Astrocyte (in vitro differentiated cells and primary cell): ENCODE results near the gene HM13. TPM values are rescaled to one million over a fixed set of nuclear protein-coding genes. Genes with fewer than 3 reads are reported as not detected.
A peak's percentile ranks its signal among the peaks of the same experiment; 100 is the strongest.

Experiments
- DNase-seq: peaks from one replicate; pipeline ENCODE4 v3.0.0-alpha.2; 2010; ENCODE audit warnings: low read depth
- FAIRE-seq: peaks from 2 replicates; lab custom pipeline; 2011; peaks lifted over from hg19 to GRCh38; lab: Jason Lieb, UNC
- H2AFZ ChIP-seq: 2 replicates; pipeline ENCODE4 v1.6.0; 2012; ENCODE audit warnings: low read depth, low read length, inconsistent platforms
- H3K27ac ChIP-seq: 2 replicates; pipeline ENCODE4 v1.5.1; 2011; ENCODE audit warnings: low read depth, low read length, inconsistent platforms
- H3K27me3 ChIP-seq: 2 replicates; pipeline ENCODE4 v1.6.0; 2011; ENCODE audit warnings: low read length, inconsistent platforms; ENCODE audit not compliant: insufficient read depth
- H3K36me3 ChIP-seq: 2 replicates; pipeline ENCODE4 v1.5.1; 2011; ENCODE audit warnings: low read length, inconsistent platforms; ENCODE audit not compliant: insufficient read depth
- H3K4me1 ChIP-seq: 2 replicates; pipeline ENCODE4 v1.5.1; 2011; ENCODE audit warnings: low read length, inconsistent platforms; ENCODE audit not compliant: insufficient read depth
- H3K4me2 ChIP-seq: 2 replicates; pipeline ENCODE4 v1.6.0; 2012; ENCODE audit warnings: low read length, inconsistent platforms
- H3K4me3 ChIP-seq: 2 replicates; pipeline ENCODE4 v1.5.1; 2011; ENCODE audit warnings: low read depth, mild to moderate bottlenecking, low read length, inconsistent platforms; ENCODE audit not compliant: insufficient read depth
- H3K79me2 ChIP-seq: 2 replicates; pipeline ENCODE4 v1.6.0; 2012; ENCODE audit warnings: mild to moderate bottlenecking, low read length, inconsistent platforms; ENCODE audit not compliant: insufficient read depth
- H3K9ac ChIP-seq: 2 replicates; pipeline ENCODE4 v1.6.0; 2012; ENCODE audit warnings: mild to moderate bottlenecking, low read length, inconsistent platforms
- H3K9me3 ChIP-seq: 2 replicates; pipeline ENCODE4 v1.5.1; 2012; ENCODE audit warnings: low read depth, mild to moderate bottlenecking, low read length, inconsistent platforms; ENCODE audit not compliant: insufficient read depth
- H4K20me1 ChIP-seq: 2 replicates; pipeline ENCODE4 v1.6.0; 2012; ENCODE audit warnings: low read length, inconsistent platforms; ENCODE audit not compliant: insufficient read depth
- H3K27ac Mint-ChIP-seq: one replicate; pipeline ENCODE4 v1.8.0; 2021; ENCODE audit warnings: mild to moderate bottlenecking, mixed read lengths; ENCODE audit not compliant: unreplicated experiment
- H3K27me3 Mint-ChIP-seq: one replicate; pipeline ENCODE4 v1.8.0; 2021; ENCODE audit warnings: low read depth, mixed read lengths; ENCODE audit not compliant: unreplicated experiment
- H3K36me3 Mint-ChIP-seq: one replicate; pipeline ENCODE4 v1.8.0; 2021; ENCODE audit warnings: low read depth, mixed read lengths; ENCODE audit not compliant: unreplicated experiment
- H3K4me1 Mint-ChIP-seq: one replicate; pipeline ENCODE4 v1.8.0; 2021; ENCODE audit warnings: low read depth, mixed read lengths; ENCODE audit not compliant: unreplicated experiment
- H3K4me3 Mint-ChIP-seq: one replicate; pipeline ENCODE4 v1.8.0; 2021; ENCODE audit warnings: mild to moderate bottlenecking, moderate library complexity, mixed read lengths; ENCODE audit not compliant: unreplicated experiment
- H3K9me3 Mint-ChIP-seq: one replicate; pipeline ENCODE4 v1.8.0; 2021; ENCODE audit warnings: mild to moderate bottlenecking, mixed read lengths; ENCODE audit not compliant: unreplicated experiment
- EZH2 ChIP-seq: IDR thresholded peaks from 2 replicates; pipeline ENCODE4 v1.6.1; 2012; ENCODE audit warnings: mild to moderate bottlenecking, low read length, inconsistent platforms; ENCODE audit not compliant: insufficient read depth
- total RNA-seq: library from RNA; stranded (reverse); gene quantifications from 2 replicates; pipeline ENCODE4 v1.2.1, GENCODE V29; 2021
- TF ChIP-seq, protein P1 (sequence below): IDR thresholded peaks from 2 replicates; pipeline ENCODE4 v1.5.1; 2011; ENCODE audit warnings: low read depth, mild to moderate bottlenecking, inconsistent platforms, low read length, moderate library complexity; ENCODE audit not compliant: insufficient read depth

HM13 gene
- total RNA-seq, 1 donor from 2014 or later = 399 TPM

DNA sequence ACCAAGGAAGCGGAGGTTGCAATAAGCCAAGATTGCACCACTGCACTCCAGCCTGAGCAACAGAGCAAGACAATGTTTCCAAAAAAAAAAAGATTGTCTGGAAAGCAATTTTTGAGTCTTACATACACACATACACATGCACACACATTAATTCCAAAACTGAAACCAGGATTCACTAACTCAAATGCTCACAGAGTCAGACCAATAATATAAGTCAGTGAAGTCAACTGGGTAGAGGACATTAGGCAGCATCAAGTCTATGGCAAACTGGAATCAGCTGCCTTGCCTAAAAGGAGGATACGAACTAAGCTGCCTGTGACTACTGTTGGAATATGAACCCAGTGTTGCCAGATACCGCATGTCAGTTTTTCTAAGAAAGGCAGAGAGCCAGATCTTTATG lies 23.5 kb upstream of the HM13 start:
- H4K20me1 ChIP-seq = no peaks in the 10 kb centered on the region
- H3K79me2 ChIP-seq = no peaks in the 10 kb centered on the region
- no peak for DNase-seq
- FAIRE-seq = no peak
- Mint-ChIP-seq H3K4me3 (no peak overlapping the region), H3K9me3 (peaks cover 3% of the 10 kb centered on the region), H3K27me3 (peaks cover 5% of the 10 kb centered on the region), H3K36me3 (no peaks in the 10 kb centered on the region), H3K4me1 (no peaks in the 10 kb centered on the region), H3K27ac (no peak overlapping the region)
- H3K4me1 ChIP-seq = peaks cover 2% of the 10 kb centered on the region
- H2AFZ ChIP-seq = no peak overlapping the region
- no peaks in the 10 kb centered on the region for H3K9me3 ChIP-seq
- peaks cover under 1% of the 10 kb centered on the region for H3K27me3 ChIP-seq
- TF ChIP-seq EZH2 = no peak
- TF ChIP-seq, protein P1, sequence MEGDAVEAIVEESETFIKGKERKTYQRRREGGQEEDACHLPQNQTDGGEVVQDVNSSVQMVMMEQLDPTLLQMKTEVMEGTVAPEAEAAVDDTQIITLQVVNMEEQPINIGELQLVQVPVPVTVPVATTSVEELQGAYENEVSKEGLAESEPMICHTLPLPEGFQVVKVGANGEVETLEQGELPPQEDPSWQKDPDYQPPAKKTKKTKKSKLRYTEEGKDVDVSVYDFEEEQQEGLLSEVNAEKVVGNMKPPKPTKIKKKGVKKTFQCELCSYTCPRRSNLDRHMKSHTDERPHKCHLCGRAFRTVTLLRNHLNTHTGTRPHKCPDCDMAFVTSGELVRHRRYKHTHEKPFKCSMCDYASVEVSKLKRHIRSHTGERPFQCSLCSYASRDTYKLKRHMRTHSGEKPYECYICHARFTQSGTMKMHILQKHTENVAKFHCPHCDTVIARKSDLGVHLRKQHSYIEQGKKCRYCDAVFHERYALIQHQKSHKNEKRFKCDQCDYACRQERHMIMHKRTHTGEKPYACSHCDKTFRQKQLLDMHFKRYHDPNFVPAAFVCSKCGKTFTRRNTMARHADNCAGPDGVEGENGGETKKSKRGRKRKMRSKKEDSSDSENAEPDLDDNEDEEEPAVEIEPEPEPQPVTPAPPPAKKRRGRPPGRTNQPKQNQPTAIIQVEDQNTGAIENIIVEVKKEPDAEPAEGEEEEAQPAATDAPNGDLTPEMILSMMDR = no peak
- H3K36me3 ChIP-seq = no peaks in the 10 kb centered on the region
- no peak overlapping the region for H3K4me3 ChIP-seq
- H3K4me2 ChIP-seq = no peak overlapping the region
- no peak overlapping the region for H3K27ac ChIP-seq
- H3K9ac ChIP-seq = no peak overlapping the region

DNA sequence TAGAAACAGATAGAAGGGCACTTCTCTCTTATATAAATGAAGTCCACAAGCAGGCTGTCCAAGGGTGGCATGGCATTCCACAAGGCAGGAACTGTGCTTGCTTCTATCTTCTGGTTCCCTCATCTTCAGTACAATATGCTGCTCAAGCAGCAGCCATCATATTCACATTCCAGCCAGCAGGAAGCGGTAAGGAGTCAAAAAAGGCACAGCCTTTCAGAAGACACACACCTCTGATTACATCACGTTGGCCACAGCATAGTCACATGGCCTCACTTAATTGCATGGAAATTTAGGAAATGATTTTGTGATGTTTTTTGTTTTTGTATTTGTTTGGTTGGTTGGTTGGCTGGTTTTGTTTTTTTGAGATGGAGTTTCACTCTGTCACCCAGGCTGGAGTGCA lies 20.1 kb upstream of the HM13 start:
- TF ChIP-seq, protein P1 = peak; percentile 38
- no peak for TF ChIP-seq EZH2
- Histone ChIP-seq H3K27me3 (peaks cover 3% of the 10 kb centered on the region), H3K9me3 (no peaks in the 10 kb centered on the region), H3K4me1 (peaks cover 3% of the 10 kb centered on the region), H3K4me3 (no peak overlapping the region), H3K36me3 (no peaks in the 10 kb centered on the region), H3K27ac (no peak overlapping the region), H4K20me1 (no peaks in the 10 kb centered on the region), H3K9ac (no peak overlapping the region), H3K4me2 (no peak overlapping the region), H3K79me2 (no peaks in the 10 kb centered on the region), H2AFZ (no peak overlapping the region)
- no peak overlapping the region for H3K4me3 Mint-ChIP-seq
- H3K36me3 Mint-ChIP-seq = no peaks in the 10 kb centered on the region
- DNase-seq (no peak), FAIRE-seq (no peak)
- peaks cover 2% of the 10 kb centered on the region for H3K4me1 Mint-ChIP-seq
- H3K27me3 Mint-ChIP-seq = peaks cover 14% of the 10 kb centered on the region
- peaks cover 1% of the 10 kb centered on the region for H3K9me3 Mint-ChIP-seq
- no peak overlapping the region for H3K27ac Mint-ChIP-seq

DNA sequence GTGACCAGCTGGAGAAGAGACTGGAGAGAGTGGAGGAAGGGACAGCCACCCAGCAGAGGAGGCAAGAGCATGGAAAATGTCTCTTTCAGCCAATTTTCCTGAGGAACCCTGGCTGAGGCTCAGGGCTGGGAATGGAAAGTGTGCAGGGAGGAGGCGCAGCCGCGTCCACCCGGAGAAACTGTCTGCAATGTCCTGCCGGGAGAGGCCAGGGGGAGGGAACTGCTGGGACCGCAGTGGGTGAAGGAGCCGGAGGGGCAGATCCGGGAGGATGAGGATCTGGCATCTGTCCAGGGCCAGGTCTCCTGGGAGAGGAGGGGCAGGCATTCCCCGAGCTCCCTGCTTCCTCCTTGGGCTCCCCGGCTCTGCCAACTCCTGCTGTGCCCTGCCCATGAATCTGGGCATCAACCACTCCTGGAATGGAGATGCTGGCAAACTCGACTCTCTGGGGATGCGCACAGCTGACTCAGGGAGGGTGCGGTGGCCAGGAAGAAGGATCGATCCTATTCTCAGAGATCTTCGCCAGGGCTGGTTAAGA lies 17.4 kb upstream of the HM13 start:
- Histone ChIP-seq H3K27me3 (peaks cover 3% of the 10 kb centered on the region), H3K36me3 (no peaks in the 10 kb centered on the region), H4K20me1 (no peaks in the 10 kb centered on the region), H3K4me3 (no peak overlapping the region), H3K9ac (no peak overlapping the region), H3K79me2 (no peaks in the 10 kb centered on the region), H3K27ac (no peak overlapping the region), H3K4me2 (peak overlapping the region; percentile 42), H3K4me1 (peaks cover 3% of the 10 kb centered on the region), H2AFZ (peak overlapping the region; percentile 46), H3K9me3 (no peaks in the 10 kb centered on the region)
- Mint-ChIP-seq H3K27me3 (peaks cover 19% of the 10 kb centered on the region), H3K4me3 (no peak overlapping the region), H3K27ac (no peak overlapping the region), H3K36me3 (no peaks in the 10 kb centered on the region), H3K4me1 (peaks cover 2% of the 10 kb centered on the region), H3K9me3 (no peaks in the 10 kb centered on the region)
- FAIRE-seq (no peak), DNase-seq (no peak)
- no peak for TF ChIP-seq EZH2
- TF ChIP-seq, protein P1 = no peak
